ENCODE data around the gene MRPL54.

Gene MRPL54

DNA sequence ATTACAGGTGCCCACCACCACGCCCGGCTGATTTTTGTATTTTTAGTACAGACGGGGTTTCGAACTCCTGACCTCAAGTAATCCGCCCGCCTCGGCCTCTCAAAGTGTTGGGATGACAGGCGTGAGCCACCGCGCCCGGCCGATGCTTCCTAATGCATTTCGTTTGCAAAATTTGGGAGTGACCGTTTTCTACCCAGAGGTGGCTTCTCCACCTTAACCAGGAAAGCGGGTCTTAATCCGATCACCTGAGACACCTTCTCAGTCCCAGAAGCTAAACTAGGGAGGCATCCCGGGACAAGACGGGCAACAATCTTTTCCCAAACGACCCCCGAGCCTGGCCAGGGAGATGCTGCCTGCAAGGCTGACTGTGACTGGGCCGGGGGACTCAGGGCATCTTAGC lies 38.5 kb downstream of the MRPL54 start:
- no peak for ATAC-seq
- TF ChIP-seq RARB (CRISPR knock-in tag; IDR thresholded peaks at IDR 0.05) (no peak), PPARA (CRISPR knock-in tag; IDR thresholded peaks at IDR 0.05; ENCODE audit: borderline replicate concordance) (no peak), ZFP3 (CRISPR knock-in tag; IDR thresholded peaks at IDR 0.05) (no peak), ISL1 (CRISPR knock-in tag; IDR thresholded peaks at IDR 0.05) (no peak), CSDC2 (CRISPR knock-in tag; IDR thresholded peaks at IDR 0.05) (no peak), GLIS3 (CRISPR knock-in tag; IDR thresholded peaks at IDR 0.05) (no peak)
- TF ChIP-seq, protein P1, sequence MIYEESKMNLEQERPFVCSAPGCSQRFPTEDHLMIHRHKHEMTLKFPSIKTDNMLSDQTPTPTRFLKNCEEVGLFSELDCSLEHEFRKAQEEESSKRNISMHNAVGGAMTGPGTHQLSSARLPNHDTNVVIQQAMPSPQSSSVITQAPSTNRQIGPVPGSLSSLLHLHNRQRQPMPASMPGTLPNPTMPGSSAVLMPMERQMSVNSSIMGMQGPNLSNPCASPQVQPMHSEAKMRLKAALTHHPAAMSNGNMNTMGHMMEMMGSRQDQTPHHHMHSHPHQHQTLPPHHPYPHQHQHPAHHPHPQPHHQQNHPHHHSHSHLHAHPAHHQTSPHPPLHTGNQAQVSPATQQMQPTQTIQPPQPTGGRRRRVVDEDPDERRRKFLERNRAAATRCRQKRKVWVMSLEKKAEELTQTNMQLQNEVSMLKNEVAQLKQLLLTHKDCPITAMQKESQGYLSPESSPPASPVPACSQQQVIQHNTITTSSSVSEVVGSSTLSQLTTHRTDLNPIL (CRISPR knock-in tag; IDR thresholded peaks at IDR 0.05; ENCODE audit: low read depth) = no peak
- TF ChIP-seq, protein P2, sequence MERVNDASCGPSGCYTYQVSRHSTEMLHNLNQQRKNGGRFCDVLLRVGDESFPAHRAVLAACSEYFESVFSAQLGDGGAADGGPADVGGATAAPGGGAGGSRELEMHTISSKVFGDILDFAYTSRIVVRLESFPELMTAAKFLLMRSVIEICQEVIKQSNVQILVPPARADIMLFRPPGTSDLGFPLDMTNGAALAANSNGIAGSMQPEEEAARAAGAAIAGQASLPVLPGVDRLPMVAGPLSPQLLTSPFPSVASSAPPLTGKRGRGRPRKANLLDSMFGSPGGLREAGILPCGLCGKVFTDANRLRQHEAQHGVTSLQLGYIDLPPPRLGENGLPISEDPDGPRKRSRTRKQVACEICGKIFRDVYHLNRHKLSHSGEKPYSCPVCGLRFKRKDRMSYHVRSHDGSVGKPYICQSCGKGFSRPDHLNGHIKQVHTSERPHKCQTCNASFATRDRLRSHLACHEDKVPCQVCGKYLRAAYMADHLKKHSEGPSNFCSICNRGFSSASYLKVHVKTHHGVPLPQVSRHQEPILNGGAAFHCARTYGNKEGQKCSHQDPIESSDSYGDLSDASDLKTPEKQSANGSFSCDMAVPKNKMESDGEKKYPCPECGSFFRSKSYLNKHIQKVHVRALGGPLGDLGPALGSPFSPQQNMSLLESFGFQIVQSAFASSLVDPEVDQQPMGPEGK (CRISPR knock-in tag; IDR thresholded peaks at IDR 0.05; ENCODE audit: borderline replicate concordance) = no peak

DNA sequence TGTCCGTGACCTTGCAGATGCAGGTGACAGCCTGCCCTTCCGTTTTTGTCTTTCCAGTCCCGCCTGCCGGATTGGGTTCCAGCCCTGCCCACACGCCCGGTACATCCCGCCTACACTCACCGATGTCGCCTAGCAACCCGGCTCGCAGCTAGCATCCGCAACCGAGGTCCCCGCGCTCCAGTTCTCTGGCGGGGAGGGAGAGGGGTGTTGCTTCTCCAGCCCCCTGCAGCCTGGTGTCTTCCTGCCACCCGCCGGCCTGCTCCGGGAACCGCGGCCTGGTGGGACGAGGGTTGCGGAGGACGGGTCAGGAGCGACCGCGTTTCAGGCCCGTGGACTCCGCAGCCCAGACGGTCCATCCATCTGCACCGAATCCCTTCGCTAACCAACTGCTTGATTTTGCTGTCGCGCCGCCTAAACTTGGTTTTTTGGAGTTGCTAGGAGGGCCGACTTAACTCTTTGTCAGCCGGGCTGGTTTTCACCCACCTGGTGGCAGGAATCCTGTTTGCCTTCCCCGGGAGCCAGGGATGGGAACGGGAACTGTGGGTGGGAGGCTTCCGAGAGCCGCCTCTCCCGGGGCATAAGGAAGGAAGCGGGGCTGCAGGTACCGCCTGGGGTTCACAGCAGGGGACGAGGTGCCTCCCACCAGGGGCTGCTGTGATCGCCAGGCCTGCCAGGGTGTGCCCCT lies 39.1 kb downstream of the MRPL54 start:
- ATAC-seq = peak; percentile 70
- TF ChIP-seq GLIS3 (CRISPR knock-in tag; IDR thresholded peaks at IDR 0.05) = no peak
- TF ChIP-seq ZNF70 (CRISPR knock-in tag; IDR thresholded peaks at IDR 0.05) = no peak
- no peak for TF ChIP-seq CSDC2 (CRISPR knock-in tag; IDR thresholded peaks at IDR 0.05)
- TF ChIP-seq SNAI2 (CRISPR knock-in tag; IDR thresholded peaks at IDR 0.05) = no peak
- TF ChIP-seq, protein P2 (CRISPR knock-in tag; IDR thresholded peaks at IDR 0.05; ENCODE audit: borderline replicate concordance) = no peak
- TF ChIP-seq ISL1 (CRISPR knock-in tag; IDR thresholded peaks at IDR 0.05) = no peak
- no peak for TF ChIP-seq OSR1 (CRISPR knock-in tag; IDR thresholded peaks at IDR 0.05)
- no peak for TF ChIP-seq ZNF8 (CRISPR knock-in tag; IDR thresholded peaks at IDR 0.05)
- TF ChIP-seq ZFP30 (CRISPR knock-in tag; IDR thresholded peaks at IDR 0.05) = no peak
- TF ChIP-seq ARNTL (CRISPR knock-in tag; IDR thresholded peaks at IDR 0.05; ENCODE audit: borderline replicate concordance, low read depth) = no peak
- TF ChIP-seq, protein P3, sequence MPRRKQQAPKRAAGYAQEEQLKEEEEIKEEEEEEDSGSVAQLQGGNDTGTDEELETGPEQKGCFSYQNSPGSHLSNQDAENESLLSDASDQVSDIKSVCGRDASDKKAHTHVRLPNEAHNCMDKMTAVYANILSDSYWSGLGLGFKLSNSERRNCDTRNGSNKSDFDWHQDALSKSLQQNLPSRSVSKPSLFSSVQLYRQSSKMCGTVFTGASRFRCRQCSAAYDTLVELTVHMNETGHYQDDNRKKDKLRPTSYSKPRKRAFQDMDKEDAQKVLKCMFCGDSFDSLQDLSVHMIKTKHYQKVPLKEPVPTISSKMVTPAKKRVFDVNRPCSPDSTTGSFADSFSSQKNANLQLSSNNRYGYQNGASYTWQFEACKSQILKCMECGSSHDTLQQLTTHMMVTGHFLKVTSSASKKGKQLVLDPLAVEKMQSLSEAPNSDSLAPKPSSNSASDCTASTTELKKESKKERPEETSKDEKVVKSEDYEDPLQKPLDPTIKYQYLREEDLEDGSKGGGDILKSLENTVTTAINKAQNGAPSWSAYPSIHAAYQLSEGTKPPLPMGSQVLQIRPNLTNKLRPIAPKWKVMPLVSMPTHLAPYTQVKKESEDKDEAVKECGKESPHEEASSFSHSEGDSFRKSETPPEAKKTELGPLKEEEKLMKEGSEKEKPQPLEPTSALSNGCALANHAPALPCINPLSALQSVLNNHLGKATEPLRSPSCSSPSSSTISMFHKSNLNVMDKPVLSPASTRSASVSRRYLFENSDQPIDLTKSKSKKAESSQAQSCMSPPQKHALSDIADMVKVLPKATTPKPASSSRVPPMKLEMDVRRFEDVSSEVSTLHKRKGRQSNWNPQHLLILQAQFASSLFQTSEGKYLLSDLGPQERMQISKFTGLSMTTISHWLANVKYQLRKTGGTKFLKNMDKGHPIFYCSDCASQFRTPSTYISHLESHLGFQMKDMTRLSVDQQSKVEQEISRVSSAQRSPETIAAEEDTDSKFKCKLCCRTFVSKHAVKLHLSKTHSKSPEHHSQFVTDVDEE (CRISPR knock-in tag; IDR thresholded peaks at IDR 0.05) = no peak
- no peak for TF ChIP-seq RARB (CRISPR knock-in tag; IDR thresholded peaks at IDR 0.05)
- TF ChIP-seq TOX (CRISPR knock-in tag; IDR thresholded peaks at IDR 0.05; ENCODE audit: borderline replicate concordance) = no peak
- TF ChIP-seq TCF4 (CRISPR knock-in tag; IDR thresholded peaks at IDR 0.05; ENCODE audit: borderline replicate concordance) = no peak
- no peak for TF ChIP-seq PPARA (CRISPR knock-in tag; IDR thresholded peaks at IDR 0.05; ENCODE audit: borderline replicate concordance)
- TF ChIP-seq, protein P4, sequence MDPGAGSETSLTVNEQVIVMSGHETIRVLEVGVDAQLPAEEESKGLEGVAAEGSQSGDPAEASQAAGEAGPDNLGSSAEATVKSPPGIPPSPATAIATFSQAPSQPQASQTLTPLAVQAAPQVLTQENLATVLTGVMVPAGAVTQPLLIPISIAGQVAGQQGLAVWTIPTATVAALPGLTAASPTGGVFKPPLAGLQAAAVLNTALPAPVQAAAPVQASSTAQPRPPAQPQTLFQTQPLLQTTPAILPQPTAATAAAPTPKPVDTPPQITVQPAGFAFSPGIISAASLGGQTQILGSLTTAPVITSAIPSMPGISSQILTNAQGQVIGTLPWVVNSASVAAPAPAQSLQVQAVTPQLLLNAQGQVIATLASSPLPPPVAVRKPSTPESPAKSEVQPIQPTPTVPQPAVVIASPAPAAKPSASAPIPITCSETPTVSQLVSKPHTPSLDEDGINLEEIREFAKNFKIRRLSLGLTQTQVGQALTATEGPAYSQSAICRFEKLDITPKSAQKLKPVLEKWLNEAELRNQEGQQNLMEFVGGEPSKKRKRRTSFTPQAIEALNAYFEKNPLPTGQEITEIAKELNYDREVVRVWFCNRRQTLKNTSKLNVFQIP (CRISPR knock-in tag; IDR thresholded peaks at IDR 0.05; ENCODE audit: borderline replicate concordance, low read depth) = no peak
- TF ChIP-seq, protein P1 (CRISPR knock-in tag; IDR thresholded peaks at IDR 0.05; ENCODE audit: low read depth) = no peak
- TF ChIP-seq, protein P5, sequence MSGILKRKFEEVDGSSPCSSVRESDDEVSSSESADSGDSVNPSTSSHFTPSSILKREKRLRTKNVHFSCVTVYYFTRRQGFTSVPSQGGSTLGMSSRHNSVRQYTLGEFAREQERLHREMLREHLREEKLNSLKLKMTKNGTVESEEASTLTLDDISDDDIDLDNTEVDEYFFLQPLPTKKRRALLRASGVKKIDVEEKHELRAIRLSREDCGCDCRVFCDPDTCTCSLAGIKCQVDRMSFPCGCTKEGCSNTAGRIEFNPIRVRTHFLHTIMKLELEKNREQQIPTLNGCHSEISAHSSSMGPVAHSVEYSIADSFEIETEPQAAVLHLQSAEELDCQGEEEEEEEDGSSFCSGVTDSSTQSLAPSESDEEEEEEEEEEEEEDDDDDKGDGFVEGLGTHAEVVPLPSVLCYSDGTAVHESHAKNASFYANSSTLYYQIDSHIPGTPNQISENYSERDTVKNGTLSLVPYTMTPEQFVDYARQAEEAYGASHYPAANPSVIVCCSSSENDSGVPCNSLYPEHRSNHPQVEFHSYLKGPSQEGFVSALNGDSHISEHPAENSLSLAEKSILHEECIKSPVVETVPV (CRISPR knock-in tag; IDR thresholded peaks at IDR 0.05) = no peak
